GM19397 (cell line): ENCODE results near the gene VSTM2A.
A peak's percentile ranks its signal among the peaks of the same experiment; 100 is the strongest.
"Not testable (repeated sequence)": the region's sequence is repeated elsewhere in the genome, so short reads cannot be mapped to it uniquely, and the experiment has no call there.

Source experiments
- ATAC-seq: cut with Tn5 transposase; IDR thresholded peaks from one replicate; pipeline ENCODE4 v1.9.1; 2021; ENCODE audit warnings: mild to moderate bottlenecking, moderate library complexity; ENCODE audit not compliant: unreplicated experiment

VSTM2A gene, protein sequence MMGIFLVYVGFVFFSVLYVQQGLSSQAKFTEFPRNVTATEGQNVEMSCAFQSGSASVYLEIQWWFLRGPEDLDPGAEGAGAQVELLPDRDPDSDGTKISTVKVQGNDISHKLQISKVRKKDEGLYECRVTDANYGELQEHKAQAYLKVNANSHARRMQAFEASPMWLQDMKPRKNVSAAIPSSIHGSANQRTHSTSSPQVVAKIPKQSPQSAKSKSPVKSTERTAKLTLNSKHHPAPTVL

DNA sequence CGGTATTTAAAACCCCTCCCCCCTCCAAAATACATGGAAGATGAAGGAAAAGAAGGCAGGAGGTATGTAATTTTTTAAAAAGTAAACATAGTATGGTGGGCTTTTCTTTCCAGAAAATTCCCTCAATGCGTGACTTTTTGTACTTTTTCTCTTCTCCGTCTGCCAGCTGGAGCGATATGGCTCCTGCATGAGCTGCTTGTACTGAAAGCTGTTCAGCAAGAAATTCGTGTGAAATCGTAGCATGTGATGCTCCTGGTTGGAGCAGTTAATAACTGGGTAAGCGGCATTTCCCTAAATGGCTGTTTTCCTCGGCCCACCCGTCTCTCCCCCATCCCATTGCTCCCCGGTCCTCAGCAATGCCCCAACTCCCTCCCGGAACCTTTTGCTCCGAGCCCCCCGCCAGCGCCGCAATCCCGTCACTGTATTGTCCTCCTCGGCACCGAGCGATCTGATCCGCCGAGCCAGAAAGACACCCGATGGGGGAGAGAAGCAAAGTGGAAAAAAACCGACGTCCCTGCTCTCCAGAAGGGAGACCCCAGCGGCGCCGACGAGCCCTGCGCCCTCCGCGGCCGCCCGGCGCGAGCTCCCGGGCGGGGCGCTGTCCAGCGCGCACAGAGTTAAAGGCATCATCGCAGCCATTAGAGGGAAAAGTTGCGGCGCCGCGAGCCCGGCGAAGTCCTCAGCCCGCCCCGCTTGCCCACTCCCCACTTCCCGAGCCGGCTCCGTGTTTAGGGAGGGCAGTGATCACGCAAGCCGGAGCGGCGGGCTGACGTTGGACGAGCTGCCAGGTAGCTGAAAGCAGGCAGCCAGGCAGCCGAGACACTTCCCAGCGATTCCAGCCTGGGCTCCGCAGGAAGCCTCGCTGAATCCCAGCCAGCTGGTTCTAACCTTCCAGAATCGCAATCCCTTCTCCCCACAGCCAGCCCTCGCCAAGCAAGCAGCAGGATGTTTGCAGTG lies at the start of gene VSTM2A:
Gene VSTM2A (plus strand): TSS at position 707 of the 957 bp plus-strand sequence. CDS start 356 bp downstream, outside the sequence.
- ATAC-seq: no peak

DNA sequence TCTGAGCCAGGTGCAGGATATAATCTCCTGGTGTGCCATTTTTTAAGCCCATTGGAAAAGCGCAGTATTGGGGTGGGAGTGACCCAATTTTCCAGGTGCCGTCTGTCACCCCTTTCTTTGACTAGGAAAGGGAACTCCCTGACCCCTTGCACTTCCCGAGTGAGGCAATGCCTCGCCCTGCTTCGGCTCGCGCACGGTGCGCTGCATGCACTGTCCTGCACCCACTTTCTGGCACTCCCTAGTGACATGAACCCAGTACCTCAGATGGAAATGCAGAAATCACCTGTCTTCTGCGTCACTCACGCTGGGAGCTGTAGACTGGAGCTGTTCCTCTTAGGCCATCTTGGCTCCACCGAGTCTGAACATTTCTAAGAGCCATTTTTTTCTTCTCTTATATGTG lies 37.6 kb upstream of the VSTM2A start:
- not testable (repeated sequence) for ATAC-seq

DNA sequence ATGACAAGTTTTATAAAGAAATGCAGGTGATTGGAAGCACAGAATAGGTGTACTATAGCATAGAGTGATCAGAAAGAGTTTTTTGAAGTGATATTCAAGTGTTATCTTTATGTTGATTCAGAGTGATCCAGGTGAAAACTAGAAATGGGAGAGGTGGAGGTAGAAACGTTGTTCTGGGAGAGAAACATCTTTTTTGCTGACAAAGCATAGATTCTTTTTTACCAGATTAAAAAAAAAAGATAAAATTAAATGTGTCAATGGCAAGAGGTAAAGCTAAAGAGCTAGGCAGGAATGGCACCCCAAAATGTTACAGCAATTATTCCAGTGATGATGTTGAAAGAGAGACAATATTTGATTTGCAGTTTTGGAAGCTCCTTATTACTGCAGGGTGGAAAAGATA lies 12.6 kb upstream of the VSTM2A start:
- no peak for ATAC-seq

DNA sequence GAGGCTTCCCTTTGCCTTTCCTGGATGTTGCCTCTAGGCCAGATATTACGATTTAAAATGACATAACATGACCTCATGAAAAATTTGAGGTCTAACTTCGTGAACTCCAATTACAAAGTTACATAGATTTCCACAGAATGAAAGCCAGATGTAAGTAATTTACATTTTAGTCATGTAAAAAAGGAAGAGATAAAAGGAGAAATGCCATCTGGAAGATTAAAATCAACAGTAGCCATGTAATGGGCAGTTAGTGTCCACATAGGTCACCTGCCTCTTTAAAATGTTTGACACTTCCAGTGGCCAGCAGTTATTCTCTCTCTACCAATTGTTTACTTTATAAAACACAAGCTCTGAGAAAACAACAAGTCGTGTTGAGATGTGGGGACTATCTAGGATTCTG lies 4.1 kb upstream of the VSTM2A start:
- ATAC-seq: no peak

DNA sequence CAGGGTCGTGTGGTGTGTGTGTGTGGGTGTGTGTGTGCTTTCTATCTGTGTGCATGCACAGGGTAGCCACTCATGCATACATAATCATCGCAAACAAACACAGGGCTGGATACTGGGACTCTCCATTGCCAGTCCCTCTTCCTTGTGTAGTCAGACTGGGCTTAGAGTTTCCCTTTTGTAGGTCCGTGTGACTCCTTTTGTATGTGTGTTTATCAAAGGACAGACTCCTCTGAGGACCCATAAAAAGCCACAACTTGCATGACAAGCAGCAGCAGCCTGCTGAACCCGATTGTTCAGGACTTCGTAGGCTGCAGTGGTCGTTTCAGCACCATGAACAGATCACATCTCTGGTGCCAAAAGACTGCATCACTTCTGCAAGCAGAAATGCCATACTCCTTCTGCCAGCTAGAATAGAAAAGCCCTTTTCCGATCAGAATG lies 895 bp downstream of the VSTM2A start:
- no peak for ATAC-seq

DNA sequence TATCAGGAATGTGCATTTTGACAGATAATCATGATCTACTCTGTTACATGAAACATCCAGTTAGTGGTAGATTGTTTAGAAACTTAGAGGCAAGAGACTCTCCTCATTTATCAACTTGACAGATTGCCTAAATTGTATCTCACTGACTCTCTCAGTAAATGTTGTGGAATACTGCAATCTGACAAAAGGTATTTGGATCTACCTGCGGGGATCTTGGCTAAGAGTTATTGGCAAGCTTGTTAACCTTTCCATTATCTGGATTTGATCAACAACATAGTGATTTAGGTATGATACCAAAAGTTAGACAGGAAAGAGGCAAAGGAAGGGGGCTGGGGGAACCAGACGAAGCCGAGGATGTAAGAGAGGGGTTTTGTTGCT lies 2.0 kb downstream of the VSTM2A start:
- no peak for ATAC-seq

DNA sequence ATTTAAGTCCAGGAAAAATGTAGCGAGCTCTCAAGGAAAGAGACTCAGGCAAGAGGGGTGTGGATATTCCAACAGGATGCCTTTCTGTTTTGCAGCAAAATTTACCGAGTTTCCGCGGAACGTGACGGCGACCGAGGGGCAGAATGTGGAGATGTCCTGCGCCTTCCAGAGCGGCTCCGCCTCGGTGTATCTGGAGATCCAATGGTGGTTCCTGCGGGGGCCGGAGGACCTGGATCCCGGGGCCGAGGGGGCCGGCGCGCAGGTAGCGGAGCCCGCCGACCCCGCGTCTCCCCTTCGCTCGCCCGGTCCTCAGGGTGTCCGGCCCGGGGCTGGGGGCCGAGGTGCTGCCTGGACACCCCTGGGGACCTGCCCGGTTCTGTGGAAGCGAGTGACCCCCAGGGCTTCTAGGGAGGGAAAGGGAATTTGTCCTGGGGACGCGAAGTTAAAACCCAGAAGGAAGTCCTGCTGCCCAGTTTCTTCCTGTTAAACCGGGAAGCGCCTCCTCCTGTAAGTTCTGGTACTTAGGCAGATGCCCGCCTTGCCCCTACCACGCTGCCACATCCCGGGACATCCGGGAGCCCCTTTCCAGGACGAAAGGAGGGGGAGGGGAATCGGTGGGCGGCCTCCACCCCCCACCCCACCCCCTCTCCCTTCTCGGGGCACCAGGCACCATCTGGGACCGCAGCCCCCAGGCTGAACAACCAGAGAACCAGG lies 2.5 kb downstream of the VSTM2A start:
- no peak for ATAC-seq

DNA sequence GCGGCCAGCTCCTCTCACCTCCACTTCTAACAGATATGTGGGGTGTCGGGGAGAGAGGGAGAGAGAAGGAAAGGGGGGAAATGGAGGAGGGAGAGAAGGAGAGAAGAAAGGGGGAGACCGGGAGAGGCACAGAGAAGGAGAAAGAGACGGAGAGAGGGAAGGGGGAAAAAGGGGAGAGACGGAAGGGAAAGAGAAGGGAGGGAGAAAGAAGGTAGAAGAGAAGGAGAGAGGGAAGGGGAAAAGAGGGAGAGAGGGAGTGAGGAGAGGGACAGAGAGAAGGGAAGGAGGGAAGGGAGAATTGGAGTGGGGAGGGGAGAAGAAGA lies 3.0 kb downstream of the VSTM2A start:
- ATAC-seq: no peak

DNA sequence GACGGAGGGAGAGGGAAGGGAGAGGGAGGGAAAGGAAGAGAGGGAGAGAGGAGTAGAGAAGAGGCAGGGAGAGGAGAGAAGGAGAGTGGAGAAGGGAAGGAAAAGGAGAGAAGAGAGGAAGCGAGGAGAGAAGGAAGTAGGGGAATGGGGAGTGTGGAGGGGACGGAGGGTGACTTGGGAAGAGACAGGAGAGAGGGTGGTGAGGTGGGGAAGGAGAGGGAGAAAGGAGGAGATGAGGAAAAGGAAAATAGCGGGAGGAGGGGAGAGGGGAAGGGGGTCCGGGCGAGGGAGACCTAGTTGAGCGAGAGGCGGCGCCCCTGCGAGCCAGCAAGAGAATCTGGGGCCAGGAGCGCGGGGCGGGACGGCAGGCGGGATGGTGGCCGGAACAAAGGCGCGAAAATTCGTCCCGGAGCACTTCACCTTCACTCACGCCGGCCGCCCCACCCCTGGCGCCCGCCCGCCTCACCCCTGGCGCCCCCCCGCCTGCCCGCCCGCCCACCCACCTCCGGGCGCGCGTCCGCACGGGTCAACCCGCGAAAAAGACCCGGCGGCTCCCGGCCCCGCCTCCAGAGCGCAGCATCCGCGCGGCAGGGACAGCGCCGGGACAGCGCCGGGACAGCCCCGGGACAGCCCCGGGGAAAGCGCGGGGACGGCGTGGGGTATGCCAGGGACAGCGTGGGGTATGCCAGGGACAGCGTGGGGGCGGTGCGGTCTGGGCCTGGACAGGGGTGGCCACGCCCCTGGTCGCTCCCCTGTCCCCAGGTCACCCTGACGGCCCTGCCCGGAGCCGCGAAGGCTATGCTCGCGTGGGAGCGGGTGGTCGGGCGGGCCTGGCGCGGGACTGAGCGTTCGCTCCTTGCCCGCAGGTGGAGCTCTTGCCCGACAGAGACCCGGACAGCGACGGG lies 4.2 kb downstream of the VSTM2A start:
- peak; percentile 55 for ATAC-seq

DNA sequence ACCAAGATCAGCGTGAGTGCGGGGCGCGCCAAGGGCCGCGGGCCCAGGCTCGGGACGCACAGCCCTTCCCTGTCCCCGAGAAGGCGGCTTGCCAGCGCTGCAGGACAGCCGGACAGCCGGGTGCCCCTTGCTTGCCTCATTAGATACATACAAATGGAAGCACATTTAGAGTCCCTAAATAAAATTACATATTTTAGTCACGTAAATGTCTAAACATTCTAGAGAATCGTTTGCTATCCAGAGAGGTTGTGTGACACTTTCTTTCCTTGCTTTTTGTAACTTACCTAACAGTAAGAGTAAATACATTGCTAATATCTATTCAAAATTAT lies 4.8 kb downstream of the VSTM2A start:
- no peak for ATAC-seq

DNA sequence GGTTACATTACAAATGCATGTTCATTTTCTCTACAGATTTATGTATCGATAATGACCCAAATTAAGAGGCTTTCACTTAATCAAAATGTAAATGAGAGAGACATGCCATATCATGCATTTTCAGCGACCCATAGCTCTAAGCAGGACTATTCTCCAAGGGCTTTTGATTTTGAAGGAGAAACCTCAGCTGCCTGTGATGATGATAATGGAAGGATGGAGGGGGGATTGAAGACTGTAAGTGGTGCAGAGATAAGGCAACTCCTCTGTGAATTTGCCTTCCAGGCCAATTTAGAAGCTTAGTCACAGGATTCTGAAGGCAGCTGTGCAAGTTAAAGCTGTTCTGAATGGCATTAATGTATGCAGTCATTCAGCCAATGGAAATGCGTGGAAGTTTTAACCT lies 8.3 kb downstream of the VSTM2A start:
- no peak for ATAC-seq

DNA sequence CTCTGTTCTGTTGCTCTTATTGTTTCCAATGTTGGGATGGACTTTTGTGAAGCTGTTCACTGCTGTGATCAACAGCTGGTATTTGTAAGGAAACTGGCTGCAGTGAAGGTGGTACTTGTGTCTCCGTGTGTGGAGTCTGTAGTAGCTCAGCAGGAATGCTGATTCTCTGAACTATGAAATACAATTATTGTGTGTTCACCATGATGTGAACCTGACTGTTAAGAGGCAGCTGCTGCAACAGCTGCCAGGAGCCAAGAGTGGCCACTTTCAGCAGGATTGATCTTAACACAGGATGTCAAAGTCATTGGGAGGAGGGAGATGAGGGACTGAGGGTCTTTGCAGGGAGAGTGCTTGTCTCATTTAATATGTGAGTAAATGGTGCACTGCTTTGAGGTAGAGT lies 13.9 kb downstream of the VSTM2A start:
- no peak for ATAC-seq

DNA sequence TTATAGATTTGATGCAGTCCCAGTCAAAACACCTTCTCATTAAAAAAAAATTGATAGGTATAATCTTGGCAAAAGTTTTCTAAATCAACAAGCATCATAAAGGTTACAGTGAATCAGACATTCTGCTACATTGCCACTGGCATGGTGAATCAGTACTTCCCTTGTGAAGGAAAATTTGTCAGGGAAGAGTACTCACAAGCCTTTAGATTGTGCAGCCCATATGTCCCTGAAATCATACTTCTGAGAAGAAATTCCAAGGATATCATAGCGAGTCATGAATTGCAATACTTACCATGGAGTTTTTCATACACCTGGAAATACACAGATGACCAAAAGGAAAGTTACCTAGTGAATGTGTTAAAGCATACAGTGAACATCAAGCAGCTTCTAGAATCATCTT lies 17.2 kb downstream of the VSTM2A start:
- ATAC-seq: no peak

DNA sequence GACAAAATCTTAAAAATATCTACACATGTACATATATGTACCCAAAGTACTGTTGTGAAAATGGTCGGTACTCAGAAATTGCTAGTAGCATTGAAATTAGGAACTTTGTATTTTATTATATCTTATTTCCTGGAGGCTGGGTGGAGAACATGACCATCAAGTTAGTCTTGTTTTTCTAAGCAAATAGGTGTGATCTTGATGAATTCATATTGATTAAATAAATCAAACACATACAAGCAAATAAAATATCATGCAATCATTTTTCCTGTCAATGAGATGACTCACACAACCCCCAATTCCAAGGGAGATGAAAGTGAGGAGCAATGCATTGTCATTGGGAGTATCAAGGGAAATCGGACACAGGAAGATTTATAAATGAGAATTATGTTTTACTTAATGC lies 18.0 kb downstream of the VSTM2A start:
- no peak for ATAC-seq

DNA sequence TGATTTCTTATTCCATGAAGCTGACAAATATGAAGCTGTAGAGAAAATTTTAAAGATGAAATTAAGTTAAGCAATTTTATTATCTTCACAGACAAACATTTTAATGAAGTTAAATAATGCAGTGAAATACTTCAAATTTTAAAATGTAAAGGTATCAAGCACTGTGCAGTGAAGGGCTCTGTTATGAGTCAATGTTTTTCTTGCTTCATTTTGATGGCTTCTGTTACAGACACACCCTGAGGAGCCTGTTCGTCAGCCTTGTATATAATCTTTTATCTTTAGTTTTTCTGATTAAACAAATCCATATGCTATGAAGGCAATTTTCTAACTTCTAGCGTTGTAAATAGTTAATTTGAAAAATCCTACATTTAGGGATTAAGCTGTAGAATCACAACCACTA lies 18.5 kb downstream of the VSTM2A start:
- no peak for ATAC-seq

DNA sequence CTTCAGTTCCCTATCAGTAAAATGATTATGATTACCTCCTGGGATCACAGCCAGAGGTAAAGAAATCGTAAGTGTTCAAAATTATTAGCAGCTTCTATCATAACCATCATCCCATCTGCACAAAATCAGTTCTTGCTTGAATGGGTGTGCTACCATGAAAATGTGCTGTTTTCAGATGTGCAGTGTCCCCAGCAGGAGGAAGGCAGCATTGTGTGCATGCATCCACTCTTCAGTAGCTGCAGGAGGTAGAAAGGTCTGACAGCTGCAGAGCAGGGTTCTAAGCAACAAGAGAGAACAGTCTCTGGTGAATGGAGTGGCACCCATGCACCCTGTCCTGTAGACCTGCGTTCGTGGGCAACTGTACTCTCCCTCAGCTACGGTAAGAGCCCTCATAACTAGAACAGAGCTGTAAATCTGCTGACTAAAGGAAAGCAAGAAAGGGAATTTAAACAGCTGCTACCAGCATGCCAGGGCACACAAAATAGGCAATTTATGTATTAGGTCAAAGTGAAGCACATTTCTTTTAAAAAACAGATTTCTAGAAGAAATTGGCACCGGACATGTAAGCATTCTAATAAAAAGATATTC lies 21.2 kb downstream of the VSTM2A start:
- ATAC-seq: no peak

DNA sequence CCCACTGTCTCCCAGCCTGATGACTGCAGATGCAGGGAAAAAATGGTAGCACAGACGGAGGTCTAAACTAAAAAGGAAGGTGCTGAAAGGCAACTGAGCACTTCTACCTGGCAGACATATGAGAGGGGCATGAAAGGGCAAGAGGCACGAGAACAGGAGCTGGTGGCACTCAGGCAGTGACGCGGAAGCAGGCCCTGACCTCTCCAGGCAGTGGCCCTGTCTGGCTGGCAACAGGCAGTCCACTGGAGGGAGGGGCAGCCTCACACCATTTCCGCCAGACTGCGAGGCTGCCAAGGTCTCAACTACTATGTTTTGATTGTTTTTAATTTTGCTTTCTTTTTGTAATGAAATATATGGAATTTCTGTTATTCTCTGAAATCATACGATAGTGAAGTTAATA lies 23.3 kb downstream of the VSTM2A start:
- no peak for ATAC-seq

DNA sequence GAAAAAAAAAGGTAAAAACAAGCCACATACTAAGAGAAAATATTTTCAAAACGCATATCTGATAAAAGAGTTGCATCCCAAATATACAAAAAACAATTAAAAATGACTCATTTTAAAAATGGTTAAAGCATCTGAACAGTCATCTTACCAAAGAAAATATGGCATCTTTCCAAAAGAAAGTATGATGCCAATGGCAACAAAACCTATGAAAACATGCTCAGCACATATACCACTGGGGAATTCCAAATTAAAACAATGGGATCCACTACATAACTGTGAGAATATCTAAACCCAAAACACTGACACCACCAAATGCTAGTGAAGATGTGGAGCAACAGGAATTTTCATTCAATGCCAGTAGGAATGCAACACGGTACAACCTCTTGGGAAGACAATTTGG lies 39.3 kb downstream of the VSTM2A start:
- ATAC-seq: no peak

DNA sequence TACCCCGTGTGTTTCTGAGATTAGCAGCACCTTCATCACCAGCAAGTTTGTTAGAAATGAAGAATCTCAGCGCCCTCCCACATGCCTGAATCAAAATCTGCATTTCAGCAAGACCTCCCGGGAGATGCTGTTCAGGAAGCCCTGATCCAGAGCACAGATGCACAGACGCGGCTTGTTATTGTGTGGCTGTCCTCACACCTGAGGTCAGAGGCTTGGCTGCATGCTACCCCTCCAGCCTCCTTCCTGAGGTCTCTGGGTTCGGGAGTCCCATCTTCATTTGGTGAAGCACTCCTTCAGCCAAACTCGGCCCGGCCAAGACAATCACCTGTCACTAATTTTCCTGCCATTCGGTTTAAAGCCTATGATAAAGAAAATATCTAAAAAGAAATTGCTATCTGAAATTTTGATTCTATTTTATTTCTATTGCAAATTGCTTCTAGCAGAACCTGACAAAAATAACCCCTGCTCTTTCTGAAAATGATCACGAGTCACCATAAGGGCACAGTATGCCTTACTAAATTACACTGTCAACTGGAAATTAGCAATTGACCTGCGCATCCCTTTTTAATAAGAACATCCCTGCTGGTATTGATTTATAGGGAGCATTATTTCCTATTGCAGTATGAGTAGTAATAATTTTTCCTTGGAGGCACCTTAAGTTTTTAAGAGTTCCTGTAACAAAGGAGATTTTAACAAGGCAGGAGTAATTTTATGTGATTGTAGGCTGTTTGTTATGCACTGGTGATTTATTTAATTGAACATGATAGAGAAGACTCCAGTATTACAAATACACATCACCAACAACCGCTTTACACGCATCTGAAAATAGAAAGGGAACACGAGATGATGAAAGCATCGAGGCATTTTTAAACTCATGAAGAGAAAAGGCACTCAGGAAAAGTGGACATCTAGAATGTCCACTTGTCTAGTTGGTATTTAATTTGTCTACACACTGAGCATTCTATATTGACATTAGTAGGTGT lies 49.5 kb downstream of the VSTM2A start:
- no peak for ATAC-seq
